ENCODE results near the gene NT5C1A. TPM values are rescaled to one million over a fixed set of nuclear protein-coding genes. Genes with fewer than 3 reads are reported as not detected.

The NT5C1A gene
- total RNA-seq, 2 experiments from 2014 or later, result not detected

DNA sequence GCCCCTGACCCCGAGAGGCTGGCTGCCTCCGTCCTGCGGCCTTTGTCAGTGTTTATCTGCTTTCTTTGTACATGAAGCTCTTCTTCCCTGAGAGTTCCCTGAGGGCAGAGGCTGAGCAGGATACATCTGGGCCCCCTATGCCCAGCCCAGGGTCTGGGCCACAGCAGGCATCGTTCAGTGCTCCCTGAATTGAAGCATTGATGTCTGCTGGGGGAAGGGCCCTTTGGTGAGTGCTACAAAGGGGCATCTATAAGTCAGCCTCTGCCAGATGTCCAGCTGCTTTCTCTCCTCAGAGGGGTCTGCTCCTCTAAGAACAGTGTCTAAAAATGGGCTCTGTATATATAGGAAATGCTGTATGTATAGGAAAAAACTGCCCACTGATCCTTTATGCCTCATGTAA, 34.5 kb downstream of the NT5C1A start:
- CTCF ChIA-PET (ENCODE audit: unreplicated experiment), result no interaction called here
- no peak for DNase-seq (ENCODE audit: low spot score)
- no peak for TF ChIP-seq EZH2phosphoT487 (IDR thresholded peaks at IDR 0.05; ENCODE audit: borderline replicate concordance, low read depth, low read length)
- TF ChIP-seq, protein P1, sequence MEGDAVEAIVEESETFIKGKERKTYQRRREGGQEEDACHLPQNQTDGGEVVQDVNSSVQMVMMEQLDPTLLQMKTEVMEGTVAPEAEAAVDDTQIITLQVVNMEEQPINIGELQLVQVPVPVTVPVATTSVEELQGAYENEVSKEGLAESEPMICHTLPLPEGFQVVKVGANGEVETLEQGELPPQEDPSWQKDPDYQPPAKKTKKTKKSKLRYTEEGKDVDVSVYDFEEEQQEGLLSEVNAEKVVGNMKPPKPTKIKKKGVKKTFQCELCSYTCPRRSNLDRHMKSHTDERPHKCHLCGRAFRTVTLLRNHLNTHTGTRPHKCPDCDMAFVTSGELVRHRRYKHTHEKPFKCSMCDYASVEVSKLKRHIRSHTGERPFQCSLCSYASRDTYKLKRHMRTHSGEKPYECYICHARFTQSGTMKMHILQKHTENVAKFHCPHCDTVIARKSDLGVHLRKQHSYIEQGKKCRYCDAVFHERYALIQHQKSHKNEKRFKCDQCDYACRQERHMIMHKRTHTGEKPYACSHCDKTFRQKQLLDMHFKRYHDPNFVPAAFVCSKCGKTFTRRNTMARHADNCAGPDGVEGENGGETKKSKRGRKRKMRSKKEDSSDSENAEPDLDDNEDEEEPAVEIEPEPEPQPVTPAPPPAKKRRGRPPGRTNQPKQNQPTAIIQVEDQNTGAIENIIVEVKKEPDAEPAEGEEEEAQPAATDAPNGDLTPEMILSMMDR (conservative IDR thresholded peaks at IDR 0.05; ENCODE audit: low read length), result no peak

DNA sequence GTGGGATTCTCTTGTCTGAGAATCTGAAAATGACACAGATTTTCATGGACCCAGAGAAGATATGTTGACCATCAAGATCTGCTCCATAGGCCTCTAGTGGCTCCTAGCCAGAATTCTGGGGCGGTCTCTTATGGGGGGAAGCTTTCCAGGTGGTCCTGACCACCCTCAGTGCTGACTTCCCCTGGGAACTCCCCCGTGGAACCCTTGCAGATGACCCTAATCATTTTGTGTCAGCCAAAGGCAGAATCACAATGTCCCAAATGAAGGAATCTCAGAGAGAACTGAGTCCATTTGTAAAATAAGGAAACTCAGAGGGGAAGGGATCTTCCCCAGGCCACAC, 36.1 kb downstream of the NT5C1A start:
- H3K79me2 ChIP-seq (ENCODE audit: insufficient read depth, low read depth, low read length), result no peaks in the 10 kb centered on the region
- TF ChIP-seq, protein P1 (conservative IDR thresholded peaks at IDR 0.05; ENCODE audit: low read length), result no peak
- TF ChIP-seq EZH2phosphoT487 (IDR thresholded peaks at IDR 0.05; ENCODE audit: borderline replicate concordance, low read depth, low read length), result no peak
- no peak overlapping the region for H3K4me2 ChIP-seq (ENCODE audit: low read length)
- no peak for DNase-seq (ENCODE audit: low spot score)
- no peaks in the 10 kb centered on the region for H4K20me1 ChIP-seq (ENCODE audit: insufficient read depth, low read length)
- H3K27ac ChIP-seq (ENCODE audit: low read depth, low read length, poor library complexity, severe bottlenecking), result no peak overlapping the region
- no peaks in the 10 kb centered on the region for H3K9me3 ChIP-seq (ENCODE audit: low read length)
- POLR2A ChIA-PET, result no interaction called here
- no peaks in the 10 kb centered on the region for H3K4me1 ChIP-seq (ENCODE audit: insufficient read depth, low read length, poor library complexity, severe bottlenecking)
- CTCF ChIA-PET (ENCODE audit: unreplicated experiment), result no interaction called here
- H3K9me2 ChIP-seq (ENCODE audit: insufficient read depth, low read length), result no peaks in the 10 kb centered on the region
- no peak overlapping the region for H3K4me3 ChIP-seq (ENCODE audit: low read depth, low read length, poor library complexity, severe bottlenecking)
- no peak overlapping the region for H2AFZ ChIP-seq (ENCODE audit: low read length)
- BruUV-seq (replicated peaks), result no TSS peak
- no peaks in the 10 kb centered on the region for H3K36me3 ChIP-seq (ENCODE audit: insufficient read depth, low read length)
- intact Hi-C loops (cut with micrococcal nuclease; ENCODE audit: unreplicated experiment), result no loop called here

More for the DNA sequence above, 34.5 kb downstream of the NT5C1A start:
- Histone ChIP-seq H3K9me3 (ENCODE audit: low read length) (no peaks in the 10 kb centered on the region), H3K36me3 (ENCODE audit: insufficient read depth, low read length) (no peaks in the 10 kb centered on the region), H3K27ac (ENCODE audit: low read depth, low read length, poor library complexity, severe bottlenecking) (no peak overlapping the region), H3K4me3 (ENCODE audit: low read depth, low read length, poor library complexity, severe bottlenecking) (no peak overlapping the region), H3K9me2 (ENCODE audit: insufficient read depth, low read length) (no peaks in the 10 kb centered on the region), H3K4me2 (ENCODE audit: low read length) (no peak overlapping the region), H2AFZ (ENCODE audit: low read length) (no peak overlapping the region), H4K20me1 (ENCODE audit: insufficient read depth, low read length) (no peaks in the 10 kb centered on the region), H3K79me2 (ENCODE audit: insufficient read depth, low read depth, low read length) (no peaks in the 10 kb centered on the region), H3K4me1 (ENCODE audit: insufficient read depth, low read length, poor library complexity, severe bottlenecking) (no peaks in the 10 kb centered on the region)
- intact Hi-C loops (cut with micrococcal nuclease; ENCODE audit: unreplicated experiment), result no loop called here
- BruUV-seq (replicated peaks), result no TSS peak
- POLR2A ChIA-PET, result interaction anchor here (0.5 kb wide), 1 partner anchor 30 kb away, joined by 3 read pairs; no protein-coding TSS in a partner anchor

DNA sequence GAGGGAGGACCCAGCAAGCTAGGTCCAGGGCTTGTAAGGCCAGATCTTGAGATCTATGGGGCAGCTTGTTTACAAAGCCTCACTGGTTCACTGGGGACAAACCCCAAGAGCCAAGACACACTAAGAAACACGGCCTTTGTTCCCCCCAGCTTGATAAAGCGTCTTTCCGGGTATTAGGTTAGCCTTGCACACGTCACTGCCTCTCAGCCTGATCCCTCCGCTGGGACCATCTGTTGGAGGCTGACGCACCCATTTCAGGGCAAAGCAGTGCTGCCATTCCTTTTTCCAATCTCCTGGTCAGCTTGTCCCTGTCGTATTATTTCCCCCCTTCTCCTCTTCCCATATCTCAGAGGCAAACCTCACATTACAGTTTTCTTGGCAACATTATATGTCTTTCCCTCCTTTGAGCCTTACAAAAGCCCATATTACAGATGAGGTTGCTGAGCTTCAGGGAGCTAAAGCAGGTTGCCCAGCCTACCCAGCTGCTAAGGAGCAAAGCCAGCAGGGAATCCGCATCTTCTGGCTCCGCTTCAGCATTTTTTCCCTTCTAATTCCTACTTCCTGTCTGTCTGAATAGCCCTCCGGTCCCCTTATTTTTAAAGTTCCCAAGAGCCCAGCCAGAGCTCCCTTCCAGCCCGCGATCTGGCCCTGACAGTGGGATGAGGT, 36.6 kb downstream of the NT5C1A start:
- H3K9me3 ChIP-seq (ENCODE audit: low read length), result no peaks in the 10 kb centered on the region
- H3K4me2 ChIP-seq (ENCODE audit: low read length), result no peak overlapping the region
- no peaks in the 10 kb centered on the region for H4K20me1 ChIP-seq (ENCODE audit: insufficient read depth, low read length)
- no peaks in the 10 kb centered on the region for H3K4me1 ChIP-seq (ENCODE audit: insufficient read depth, low read length, poor library complexity, severe bottlenecking)
- ChIA-PET CTCF (ENCODE audit: unreplicated experiment) (no interaction called here), POLR2A (no interaction called here)
- no peak overlapping the region for H3K27ac ChIP-seq (ENCODE audit: low read depth, low read length, poor library complexity, severe bottlenecking)
- H3K4me3 ChIP-seq (ENCODE audit: low read depth, low read length, poor library complexity, severe bottlenecking), result no peak overlapping the region
- intact Hi-C loops (cut with micrococcal nuclease; ENCODE audit: unreplicated experiment), result no loop called here
- TF ChIP-seq, protein P1 (conservative IDR thresholded peaks at IDR 0.05; ENCODE audit: low read length), result no peak
- no peak for TF ChIP-seq EZH2phosphoT487 (IDR thresholded peaks at IDR 0.05; ENCODE audit: borderline replicate concordance, low read depth, low read length)
- no peaks in the 10 kb centered on the region for H3K36me3 ChIP-seq (ENCODE audit: insufficient read depth, low read length)
- H2AFZ ChIP-seq (ENCODE audit: low read length), result no peak overlapping the region
- no peak for DNase-seq (ENCODE audit: low spot score)
- no peaks in the 10 kb centered on the region for H3K9me2 ChIP-seq (ENCODE audit: insufficient read depth, low read length)
- BruUV-seq (replicated peaks), result no TSS peak
- H3K79me2 ChIP-seq (ENCODE audit: insufficient read depth, low read depth, low read length), result no peaks in the 10 kb centered on the region

All from OCI-LY7 (cell line).